Osteoblast (primary cell): ENCODE measurements around the gene CASP4. TPM values are rescaled to one million over a fixed set of nuclear protein-coding genes. Genes with fewer than 3 reads are reported as not detected.

Experiments used
- DNase-seq: peaks from one replicate; pipeline ENCODE4 v3.0.0; 2011; ENCODE audit warnings: low spot score, mixed read lengths; ENCODE audit not compliant: insufficient read length; ENCODE audit errors: missing footprints
- H2AFZ ChIP-seq: 2 replicates; pipeline ENCODE4 v1.6.0; 2011; ENCODE audit warnings: mild to moderate bottlenecking, low read length
- H3K27ac ChIP-seq: 2 replicates; pipeline ENCODE4 v1.5.1; 2011; ENCODE audit warnings: mild to moderate bottlenecking, low read depth, low read length, moderate library complexity
- H3K27me3 ChIP-seq: 2 replicates; pipeline ENCODE4 v1.6.0; 2012; ENCODE audit warnings: mild to moderate bottlenecking, control low read depth, inconsistent platforms, low read length, moderate library complexity; ENCODE audit not compliant: insufficient read depth
- H3K36me3 ChIP-seq: 2 replicates; pipeline ENCODE4 v1.5.1; 2011; ENCODE audit warnings: mild to moderate bottlenecking, low read length, control low read depth, moderate library complexity; ENCODE audit not compliant: insufficient read depth
- H3K4me1 ChIP-seq: 2 replicates; pipeline ENCODE4 v1.5.1; 2011; ENCODE audit warnings: mild to moderate bottlenecking, low read length, control low read depth, moderate library complexity; ENCODE audit not compliant: insufficient read depth
- H3K4me2 ChIP-seq: 2 replicates; pipeline ENCODE4 v1.6.0; 2011; ENCODE audit warnings: mild to moderate bottlenecking, low read length; ENCODE audit not compliant: insufficient read depth
- H3K4me3 ChIP-seq: fragments of 200-600 bp; sonication (generic); 3 replicates; pipeline ENCODE4 v1.5.1; 2012; ENCODE audit warnings: mild to moderate bottlenecking, low read length, inconsistent platforms; ENCODE audit not compliant: insufficient read depth
- H3K79me2 ChIP-seq: 2 replicates; pipeline ENCODE4 v1.6.0; 2012; ENCODE audit warnings: mild to moderate bottlenecking, low read length, control low read depth, inconsistent platforms; ENCODE audit not compliant: insufficient read depth
- H3K9me3 ChIP-seq: 2 replicates; pipeline ENCODE4 v1.5.1; 2011; ENCODE audit warnings: low read depth, low read length, control low read depth
- H4K20me1 ChIP-seq: 2 replicates; pipeline ENCODE4 v1.6.0; 2012; ENCODE audit warnings: mild to moderate bottlenecking, low read length, control low read depth; ENCODE audit not compliant: insufficient read depth
- total RNA-seq: library from RNA; depleted of rRNA; stranded (reverse); fragments of >200 nt; gene quantifications from 2 replicates; pipeline ENCODE4 v1.2.3, GENCODE V29; 2012
- TF ChIP-seq, protein P1 (sequence below): IDR thresholded peaks from 2 replicates; pipeline ENCODE4 v1.5.1; 2011; ENCODE audit warnings: mild to moderate bottlenecking, low read depth, low read length, moderate library complexity; ENCODE audit errors: extremely low read depth

The CASP4 gene
- total RNA-seq, 1 donor = 152 TPM

DNA sequence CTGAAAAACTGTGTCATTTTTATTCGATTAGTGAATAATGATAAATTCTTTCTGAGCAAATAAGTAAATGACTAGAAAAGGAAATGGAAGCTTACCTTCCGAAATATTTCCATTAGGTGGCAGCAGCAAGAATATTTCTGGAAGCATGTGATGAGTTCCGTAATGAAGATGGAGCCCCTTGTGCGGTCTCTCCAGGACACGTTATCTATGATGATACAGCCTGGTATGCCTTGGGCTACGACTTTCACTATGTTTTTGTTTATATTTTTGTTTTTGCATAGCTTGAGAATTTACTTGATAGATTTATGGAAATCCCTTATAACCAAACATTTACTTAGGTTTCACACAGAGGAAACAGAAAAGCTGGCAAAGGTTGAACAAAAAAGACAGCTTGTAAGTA, 28.9 kb upstream of the CASP4 start:
- no peaks in the 10 kb centered on the region for H4K20me1 ChIP-seq
- peak; percentile 36 for DNase-seq
- no peaks in the 10 kb centered on the region for H3K9me3 ChIP-seq
- H3K79me2 ChIP-seq = no peaks in the 10 kb centered on the region
- H3K4me3 ChIP-seq = no peak overlapping the region
- no peaks in the 10 kb centered on the region for H3K27me3 ChIP-seq
- no peaks in the 10 kb centered on the region for H3K4me1 ChIP-seq
- TF ChIP-seq, protein P1, sequence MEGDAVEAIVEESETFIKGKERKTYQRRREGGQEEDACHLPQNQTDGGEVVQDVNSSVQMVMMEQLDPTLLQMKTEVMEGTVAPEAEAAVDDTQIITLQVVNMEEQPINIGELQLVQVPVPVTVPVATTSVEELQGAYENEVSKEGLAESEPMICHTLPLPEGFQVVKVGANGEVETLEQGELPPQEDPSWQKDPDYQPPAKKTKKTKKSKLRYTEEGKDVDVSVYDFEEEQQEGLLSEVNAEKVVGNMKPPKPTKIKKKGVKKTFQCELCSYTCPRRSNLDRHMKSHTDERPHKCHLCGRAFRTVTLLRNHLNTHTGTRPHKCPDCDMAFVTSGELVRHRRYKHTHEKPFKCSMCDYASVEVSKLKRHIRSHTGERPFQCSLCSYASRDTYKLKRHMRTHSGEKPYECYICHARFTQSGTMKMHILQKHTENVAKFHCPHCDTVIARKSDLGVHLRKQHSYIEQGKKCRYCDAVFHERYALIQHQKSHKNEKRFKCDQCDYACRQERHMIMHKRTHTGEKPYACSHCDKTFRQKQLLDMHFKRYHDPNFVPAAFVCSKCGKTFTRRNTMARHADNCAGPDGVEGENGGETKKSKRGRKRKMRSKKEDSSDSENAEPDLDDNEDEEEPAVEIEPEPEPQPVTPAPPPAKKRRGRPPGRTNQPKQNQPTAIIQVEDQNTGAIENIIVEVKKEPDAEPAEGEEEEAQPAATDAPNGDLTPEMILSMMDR = peak; percentile 21
- no peak overlapping the region for H2AFZ ChIP-seq
- no peaks in the 10 kb centered on the region for H3K36me3 ChIP-seq
- H3K4me2 ChIP-seq = peak overlapping the region; percentile 40
- H3K27ac ChIP-seq = no peak overlapping the region

DNA sequence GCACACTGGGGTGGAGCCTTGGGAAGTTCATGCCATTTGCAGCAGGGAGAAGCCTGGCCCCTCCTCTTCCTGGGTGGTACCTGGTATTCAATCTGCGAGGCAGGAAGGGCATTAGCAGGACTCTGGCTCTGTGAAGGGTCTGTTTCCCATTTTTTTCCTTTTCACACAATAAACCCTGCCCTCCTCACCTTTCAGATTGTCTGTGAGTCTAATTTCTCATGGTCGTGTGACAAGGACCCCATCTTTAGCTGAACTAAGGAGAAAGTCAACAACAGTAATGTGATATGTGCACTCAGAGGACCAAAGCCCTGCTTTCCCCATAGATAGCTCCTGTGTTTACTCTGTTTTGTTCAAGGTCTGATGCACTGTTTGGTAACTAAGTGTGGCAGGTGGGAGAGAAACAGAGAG, 26.6 kb upstream of the CASP4 start:
- H3K27ac ChIP-seq = no peak overlapping the region
- H3K4me1 ChIP-seq = no peaks in the 10 kb centered on the region
- H3K79me2 ChIP-seq = no peaks in the 10 kb centered on the region
- H2AFZ ChIP-seq = no peak overlapping the region
- no peaks in the 10 kb centered on the region for H3K36me3 ChIP-seq
- TF ChIP-seq, protein P1 = no peak
- no peak for DNase-seq
- H3K4me2 ChIP-seq = no peak overlapping the region
- H3K4me3 ChIP-seq = no peak overlapping the region
- H3K9me3 ChIP-seq = no peaks in the 10 kb centered on the region
- no peaks in the 10 kb centered on the region for H4K20me1 ChIP-seq
- H3K27me3 ChIP-seq = no peaks in the 10 kb centered on the region

DNA sequence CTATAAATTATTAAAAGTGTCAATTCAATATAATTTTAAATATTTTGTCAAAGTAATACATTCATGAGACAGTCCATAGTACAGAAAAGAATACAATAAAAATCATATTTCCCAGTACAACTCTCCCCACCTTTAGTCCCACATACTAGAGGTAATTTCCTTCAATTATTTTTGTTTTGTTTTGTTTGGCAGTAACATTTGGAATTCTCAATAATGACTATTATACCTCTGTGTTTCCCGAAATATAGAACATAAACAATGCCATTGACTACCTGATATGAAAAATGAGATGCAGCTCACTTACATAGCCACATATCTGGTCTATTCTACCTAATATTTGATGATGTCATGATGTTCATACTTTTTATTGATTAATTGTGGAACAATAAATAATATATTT, 24.4 kb upstream of the CASP4 start:
- no peak for DNase-seq
- H4K20me1 ChIP-seq = no peaks in the 10 kb centered on the region
- TF ChIP-seq, protein P1 = no peak
- no peak overlapping the region for H2AFZ ChIP-seq
- no peaks in the 10 kb centered on the region for H3K4me1 ChIP-seq
- H3K79me2 ChIP-seq = no peaks in the 10 kb centered on the region
- no peak overlapping the region for H3K27ac ChIP-seq
- no peak overlapping the region for H3K4me2 ChIP-seq
- H3K27me3 ChIP-seq = no peaks in the 10 kb centered on the region
- no peaks in the 10 kb centered on the region for H3K9me3 ChIP-seq
- H3K4me3 ChIP-seq = no peak overlapping the region
- no peaks in the 10 kb centered on the region for H3K36me3 ChIP-seq

DNA sequence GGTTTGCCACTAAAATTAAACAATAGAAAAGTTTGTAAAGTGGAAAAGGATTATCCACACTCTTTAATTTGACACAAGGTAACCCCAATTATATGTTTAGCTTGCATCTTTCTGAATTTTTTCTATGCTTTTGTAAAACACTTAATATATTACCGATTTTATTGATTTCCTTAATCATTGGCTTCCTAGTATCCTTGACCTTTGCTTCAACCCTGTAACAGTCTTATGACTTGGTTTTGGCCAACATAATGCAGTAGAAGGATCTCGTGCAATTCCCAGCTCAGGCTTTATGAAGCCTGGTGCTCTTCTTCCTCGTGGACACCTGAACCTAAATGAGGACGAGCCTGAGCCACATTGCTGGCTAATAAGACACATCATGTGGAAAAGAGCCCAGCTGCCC, 23.6 kb upstream of the CASP4 start:
- TF ChIP-seq, protein P1 = no peak
- Histone ChIP-seq H3K27ac (no peak overlapping the region), H3K79me2 (no peaks in the 10 kb centered on the region), H4K20me1 (no peaks in the 10 kb centered on the region), H3K36me3 (no peaks in the 10 kb centered on the region), H3K4me3 (no peak overlapping the region), H3K9me3 (no peaks in the 10 kb centered on the region), H3K4me1 (no peaks in the 10 kb centered on the region), H3K4me2 (no peak overlapping the region), H2AFZ (no peak overlapping the region), H3K27me3 (no peaks in the 10 kb centered on the region)
- no peak for DNase-seq
